Stomach smooth muscle (tissue), 2 donors: ENCODE results near the gene CCDC188.
"Not testable (repeated sequence)": the region's sequence is repeated elsewhere in the genome, so short reads cannot be mapped to it uniquely, and the experiment has no call there.

Experiments used
- H3K27ac ChIP-seq: one replicate; pipeline ENCODE4 v1.7.0; 2013; ENCODE audit warnings: mild to moderate bottlenecking, low read length, inconsistent platforms
- H3K27me3 ChIP-seq, 2 donors: one replicate each; pipeline ENCODE4 v1.7.0; 2013; ENCODE audit warnings: low read length in 2 of 2; ENCODE audit not compliant: insufficient read depth in 2 of 2, control insufficient read depth in 1 of 2
- H3K36me3 ChIP-seq, 2 donors: one replicate each; pipeline ENCODE4 v1.7.0; 2013; ENCODE audit warnings: low read length in 2 of 2; ENCODE audit not compliant: control insufficient read depth in 2 of 2, insufficient read depth in 2 of 2
- H3K4me1 ChIP-seq: one replicate; pipeline ENCODE4 v1.7.0; 2013; ENCODE audit warnings: low read length; ENCODE audit not compliant: control insufficient read depth, insufficient read depth
- H3K4me3 ChIP-seq, 2 donors: one replicate each; pipeline ENCODE4 v1.7.0; 2013; ENCODE audit warnings: low read length in 2 of 2
- H3K9ac ChIP-seq, 2 donors: one replicate each; pipeline ENCODE4 v1.7.0; 2013; ENCODE audit warnings: low read length in 2 of 2, mild to moderate bottlenecking in 1 of 2
- H3K9me3 ChIP-seq, 2 donors: one replicate each; pipeline ENCODE4 v1.7.0; 2013; ENCODE audit warnings: low read length in 2 of 2; ENCODE audit not compliant: control insufficient read depth in 2 of 2
- donor health status: healthy.
- donor health status: Pancreatic carcinoma.

The CCDC188 gene

GRCh38 chr22:20170170-20170569 is 19.3 kb upstream of the CCDC188 start:
- Histone ChIP-seq H3K9ac (no peak overlapping the region), H3K9me3 (no peaks in the 10 kb centered on the region)

GRCh38 chr22:20169253-20169822 is 18.5 kb upstream of the CCDC188 start:
- H3K4me3 ChIP-seq = no peak overlapping the region
- no peaks in the 10 kb centered on the region for H3K27me3 ChIP-seq
- H3K27ac ChIP-seq = no peak overlapping the region
- H3K9ac ChIP-seq = no peak overlapping the region
- H3K9me3 ChIP-seq = no peaks in the 10 kb centered on the region
- no peaks in the 10 kb centered on the region for H3K4me1 ChIP-seq
- no peaks in the 10 kb centered on the region for H3K36me3 ChIP-seq

More at GRCh38 chr22:20170170-20170569, 19.3 kb upstream of the CCDC188 start:
- Histone ChIP-seq H3K27me3 (no peaks in the 10 kb centered on the region), H3K27ac (no peak overlapping the region), H3K4me3 (no peak overlapping the region), H3K4me1 (no peaks in the 10 kb centered on the region), H3K36me3 (no peaks in the 10 kb centered on the region)

- Histone ChIP-seq H3K27ac (no peak overlapping the region), H3K4me1 (no peaks in the 10 kb centered on the region), H3K36me3 (no peaks in the 10 kb centered on the region), H3K9ac (no peak overlapping the region), H3K9me3 (no peaks in the 10 kb centered on the region), H3K27me3 (no peaks in the 10 kb centered on the region), H3K4me3 (no peak overlapping the region)
Measured at GRCh38 chr22:20167643-20168322, 16.9 kb upstream of the CCDC188 start.

GRCh38 chr22:20166703-20167102 is 15.8 kb upstream of the CCDC188 start:
- Histone ChIP-seq H3K4me1 (no peaks in the 10 kb centered on the region), H3K27me3 (no peaks in the 10 kb centered on the region), H3K9ac (no peak overlapping the region), H3K36me3 (no peaks in the 10 kb centered on the region), H3K9me3 (no peaks in the 10 kb centered on the region), H3K27ac (no peak overlapping the region), H3K4me3 (no peak overlapping the region)

- Histone ChIP-seq H3K9me3 (no peaks in the 10 kb centered on the region), H3K27me3 (peaks cover 0 to 2% of the 10 kb centered on the region in 2 donors), H3K36me3 (no peaks in the 10 kb centered on the region), H3K9ac (no peak overlapping the region), H3K27ac (no peak overlapping the region), H3K4me1 (no peaks in the 10 kb centered on the region), H3K4me3 (no peak overlapping the region)
Measured at GRCh38 chr22:20165913-20166312, 15.1 kb upstream of the CCDC188 start.

- H3K4me1 ChIP-seq = no peaks in the 10 kb centered on the region
- no peaks in the 10 kb centered on the region for H3K36me3 ChIP-seq
- H3K9me3 ChIP-seq = no peaks in the 10 kb centered on the region
- H3K9ac ChIP-seq = no peak overlapping the region
- H3K4me3 ChIP-seq = no peak overlapping the region
- H3K27me3 ChIP-seq = peaks cover 0 to 3% of the 10 kb centered on the region in 2 donors
- no peak overlapping the region for H3K27ac ChIP-seq
Measured at GRCh38 chr22:20165421-20165820, 14.6 kb upstream of the CCDC188 start.

GRCh38 chr22:20164863-20165262 is 14.0 kb upstream of the CCDC188 start:
- Histone ChIP-seq H3K9me3 (no peaks in the 10 kb centered on the region), H3K27ac (no peak overlapping the region), H3K27me3 (peaks cover 0 to 3% of the 10 kb centered on the region in 2 donors), H3K9ac (no peak overlapping the region), H3K4me1 (no peaks in the 10 kb centered on the region), H3K36me3 (no peaks in the 10 kb centered on the region), H3K4me3 (no peak overlapping the region)

- Histone ChIP-seq H3K36me3 (no peaks in the 10 kb centered on the region), H3K4me3 (no peak overlapping the region), H3K27me3 (peaks cover 4 to 11% of the 10 kb centered on the region in 2 donors), H3K4me1 (peaks cover 4% of the 10 kb centered on the region), H3K9ac (no peak overlapping the region), H3K9me3 (no peaks in the 10 kb centered on the region), H3K27ac (no peak overlapping the region)
Measured at GRCh38 chr22:20160041-20160440, 9.2 kb upstream of the CCDC188 start.

- not testable (repeated sequence) for H3K9ac ChIP-seq, H3K4me1 ChIP-seq, H3K36me3 ChIP-seq, H3K27ac ChIP-seq, H3K9me3 ChIP-seq, H3K4me3 ChIP-seq
- H3K27me3 ChIP-seq = peaks cover 4 to 15% of the 10 kb centered on the region in 2 donors
Measured at GRCh38 chr22:20159531-20159930, 8.7 kb upstream of the CCDC188 start.

- Histone ChIP-seq H3K4me3 (no peak overlapping the region), H3K4me1 (peaks cover 4% of the 10 kb centered on the region), H3K9me3 (no peaks in the 10 kb centered on the region), H3K9ac (no peak overlapping the region), H3K27me3 (peaks cover 4 to 17% of the 10 kb centered on the region in 2 donors), H3K27ac (no peak overlapping the region), H3K36me3 (no peaks in the 10 kb centered on the region)
Measured at GRCh38 chr22:20159076-20159475, 8.2 kb upstream of the CCDC188 start.

GRCh38 chr22:20158391-20159036 is 7.7 kb upstream of the CCDC188 start:
- Histone ChIP-seq H3K4me3 (no peak overlapping the region), H3K27ac (no peak overlapping the region), H3K4me1 (peaks cover 4% of the 10 kb centered on the region), H3K27me3 (peaks cover 4 to 17% of the 10 kb centered on the region in 2 donors), H3K36me3 (no peaks in the 10 kb centered on the region), H3K9me3 (no peaks in the 10 kb centered on the region), H3K9ac (no peak overlapping the region)
